SK-N-SH (cell line): ENCODE data around the gene CUEDC1. TPM values are rescaled to one million over a fixed set of nuclear protein-coding genes. Genes with fewer than 3 reads are reported as not detected.

Experiments used
- CTCF ChIA-PET: fragments of 300-600, 350-600 bp; formaldehyde crosslinking; extraction: SDS; loops from one replicate; lab custom pipeline; 2021; lab: Yijun Ruan, JAX
- POLR2A ChIA-PET: fragments of 350-600 bp; sonication (Branson Sonifier 250); formaldehyde crosslinking; extraction: SDS; loops from one replicate; lab custom pipeline; 2020; ENCODE audit warnings: antibody characterized with exemption, inconsistent platforms; lab: Yijun Ruan, JAX
- DNase-seq: peaks from one replicate; pipeline ENCODE4 v3.0.0; 2012
- H2AFZ ChIP-seq: fragments of 200-600 bp; sonication (generic); 2 replicates; pipeline ENCODE4 v1.8.1; 2016; ENCODE audit warnings: antibody characterized with exemption, mild to moderate bottlenecking, low read depth
- H3F3A ChIP-seq: fragments of 200-600 bp; sonication (generic); replicated peaks from 2 replicates; pipeline ENCODE3; 2016; ENCODE audit warnings: antibody characterized with exemption, mild to moderate bottlenecking; ENCODE audit not compliant: insufficient read depth
- H3K27ac ChIP-seq, 2 experiments: fragments of 200-500 bp in 1 of 2; fragments of 200-600 bp in 1 of 2; sonication (Bioruptor generic) in 1 of 2; sonication (generic), shearing (Covaris generic) in 1 of 2; 2 replicates each; pipeline versions ENCODE4 v1.5.1 to v1.6.1; 2014 to 2016; ENCODE audit warnings: low read depth in 2 of 2, inconsistent platforms in 1 of 2, low read length in 1 of 2, mild to moderate bottlenecking in 1 of 2, mixed read lengths in 1 of 2
- H3K27me3 ChIP-seq: fragments of 200-600 bp; sonication (generic), shearing (Covaris generic); 2 replicates; pipeline ENCODE4 v1.6.1; 2016; ENCODE audit warnings: mixed run types; ENCODE audit not compliant: insufficient read depth
- H3K36me3 ChIP-seq, 2 experiments: fragments of 200-500 bp in 1 of 2; fragments of 200-600 bp in 1 of 2; sonication (Bioruptor generic) in 1 of 2; sonication (generic) in 1 of 2; replicated peaks in 1 of 2; 2 replicates each; pipeline versions ENCODE3 to v1.5.1; 2014 to 2016; ENCODE audit warnings: low read length in 1 of 2, mild to moderate bottlenecking in 1 of 2; ENCODE audit not compliant: insufficient read depth in 2 of 2, control insufficient read depth in 1 of 2
- H3K4me1 ChIP-seq, 2 experiments: fragments of 200-500 bp in 1 of 2; fragments of 200-600 bp in 1 of 2; sonication (Bioruptor generic) in 1 of 2; sonication (generic), shearing (Covaris generic) in 1 of 2; 2 replicates each; pipeline versions ENCODE4 v1.5.1 to v1.6.1; 2014 to 2016; ENCODE audit warnings: low read depth in 1 of 2, low read length in 1 of 2, mixed run types in 1 of 2; ENCODE audit not compliant: insufficient read depth in 2 of 2, control insufficient read depth in 1 of 2
- H3K4me2 ChIP-seq: fragments of 200-600 bp; sonication (generic), shearing (Covaris generic); 2 replicates; pipeline ENCODE4 v1.6.1; 2017; ENCODE audit warnings: mixed run types
- H3K4me3 ChIP-seq, 2 experiments: fragments of 200-500 bp in 1 of 2; fragments of 200-600 bp in 1 of 2; sonication (Bioruptor generic) in 1 of 2; sonication (generic), shearing (Covaris generic) in 1 of 2; 2 replicates each; pipeline versions ENCODE4 v1.5.1 to v1.8.1; 2014 to 2016; ENCODE audit warnings: low read depth in 2 of 2, inconsistent platforms in 1 of 2, low read length in 1 of 2, mild to moderate bottlenecking in 1 of 2, mixed read lengths in 1 of 2, moderate library complexity in 1 of 2
- H3K79me2 ChIP-seq: fragments of 200-600 bp; sonication (generic); 2 replicates; pipeline ENCODE4 v1.8.1; 2017; ENCODE audit warnings: mild to moderate bottlenecking; ENCODE audit not compliant: insufficient read depth
- H3K9ac ChIP-seq: fragments of 200-600 bp; sonication (generic); 2 replicates; pipeline ENCODE4 v1.6.1; 2017; ENCODE audit warnings: mixed run types
- H3K9me2 ChIP-seq: fragments of 200-600 bp; sonication (generic); 2 replicates; pipeline ENCODE4 v1.6.1; 2017; ENCODE audit warnings: mixed run types
- H3K9me3 ChIP-seq: fragments of 200-600 bp; sonication (generic); 2 replicates; pipeline ENCODE4 v1.6.1; 2017; ENCODE audit warnings: mixed run types, mild to moderate bottlenecking, moderate library complexity
- H4K20me1 ChIP-seq: fragments of 200-600 bp; sonication (generic); 2 replicates; pipeline ENCODE4 v1.6.1; 2017; ENCODE audit warnings: mild to moderate bottlenecking, mixed run types; ENCODE audit not compliant: insufficient read depth
- CHD2 ChIP-seq: fragments of 150-350 bp; IDR thresholded peaks from 2 replicates; pipeline ENCODE4 v1.6.1; 2018; ENCODE audit warnings: low read length; ENCODE audit not compliant: partially characterized antibody
- ELF1 ChIP-seq: IDR thresholded peaks from 2 replicates; pipeline ENCODE4 v1.4.0; 2012
- EP300 ChIP-seq, 2 experiments: IDR thresholded peaks; 2 replicates each; pipeline versions ENCODE4 v1.4.0 to v1.6.1; 2012; ENCODE audit warnings: borderline replicate concordance in 1 of 2, low read depth in 1 of 2, low read length in 1 of 2
- FOSL2 ChIP-seq: IDR thresholded peaks from 2 replicates; pipeline ENCODE4 v1.4.0; 2012; ENCODE audit warnings: low read depth, mild to moderate bottlenecking, moderate library complexity, borderline replicate concordance
- GATA2 ChIP-seq: sonication (generic); formaldehyde crosslinking; IDR thresholded peaks from 2 replicates; pipeline ENCODE4 v1.5.0; 2020; ENCODE audit warnings: mild to moderate bottlenecking, missing genetic modification reagents
- NFIC ChIP-seq: IDR thresholded peaks from 2 replicates; pipeline ENCODE4 v1.4.0; 2012; ENCODE audit warnings: borderline replicate concordance
- POLR2AphosphoS5 ChIP-seq: IDR thresholded peaks from 2 replicates; pipeline ENCODE4 v1.6.1; 2012; ENCODE audit warnings: low read depth, low read length
- TAF1 ChIP-seq: IDR thresholded peaks from 2 replicates; pipeline ENCODE4 v1.6.1; 2012; ENCODE audit warnings: low read depth, mild to moderate bottlenecking, low read length, moderate library complexity, borderline replicate concordance
- TCF12 ChIP-seq: IDR thresholded peaks from 2 replicates; pipeline ENCODE4 v1.4.0; 2012
- USF2 ChIP-seq: fragments of 150-350 bp; IDR thresholded peaks from 2 replicates; pipeline ENCODE4 v1.6.1; 2017; ENCODE audit warnings: antibody characterized with exemption, low read length, low read depth, borderline replicate concordance
- YY1 ChIP-seq: IDR thresholded peaks from 2 replicates; pipeline ENCODE4 v1.4.0; 2012; ENCODE audit warnings: low read depth, mild to moderate bottlenecking
- WGBS: methylation state at CpG from one replicate; pipeline ENCODE4 v1.1.6; 2017; ENCODE audit warnings: low lambda C conversion rate; 5-methylcytosine and 5-hydroxymethylcytosine counted together
- polyA plus RNA-seq, 3 experiments: library from polyadenylated mRNA; depleted of rRNA; stranded (reverse); fragments of >200 nt; gene quantifications; 2 replicates each; pipeline ENCODE4 v1.2.3, GENCODE V29; 2012
- TF ChIP-seq, protein P1 (sequence below): IDR thresholded peaks from 2 replicates; pipeline ENCODE4 v1.4.0; 2012; ENCODE audit warnings: low read depth
- TF ChIP-seq, protein P2 (sequence below): IDR thresholded peaks from 2 replicates; pipeline ENCODE4; 2012
- TF ChIP-seq, protein P3 (sequence below): IDR thresholded peaks from 2 replicates; pipeline ENCODE4 v1.6.1; 2012; ENCODE audit warnings: mild to moderate bottlenecking, low read depth, low read length, moderate library complexity

Gene CUEDC1
- polyA plus RNA-seq, 1 of the 3 experiments (the other 2 are of a cell fraction), result 58.9 TPM

DNA sequence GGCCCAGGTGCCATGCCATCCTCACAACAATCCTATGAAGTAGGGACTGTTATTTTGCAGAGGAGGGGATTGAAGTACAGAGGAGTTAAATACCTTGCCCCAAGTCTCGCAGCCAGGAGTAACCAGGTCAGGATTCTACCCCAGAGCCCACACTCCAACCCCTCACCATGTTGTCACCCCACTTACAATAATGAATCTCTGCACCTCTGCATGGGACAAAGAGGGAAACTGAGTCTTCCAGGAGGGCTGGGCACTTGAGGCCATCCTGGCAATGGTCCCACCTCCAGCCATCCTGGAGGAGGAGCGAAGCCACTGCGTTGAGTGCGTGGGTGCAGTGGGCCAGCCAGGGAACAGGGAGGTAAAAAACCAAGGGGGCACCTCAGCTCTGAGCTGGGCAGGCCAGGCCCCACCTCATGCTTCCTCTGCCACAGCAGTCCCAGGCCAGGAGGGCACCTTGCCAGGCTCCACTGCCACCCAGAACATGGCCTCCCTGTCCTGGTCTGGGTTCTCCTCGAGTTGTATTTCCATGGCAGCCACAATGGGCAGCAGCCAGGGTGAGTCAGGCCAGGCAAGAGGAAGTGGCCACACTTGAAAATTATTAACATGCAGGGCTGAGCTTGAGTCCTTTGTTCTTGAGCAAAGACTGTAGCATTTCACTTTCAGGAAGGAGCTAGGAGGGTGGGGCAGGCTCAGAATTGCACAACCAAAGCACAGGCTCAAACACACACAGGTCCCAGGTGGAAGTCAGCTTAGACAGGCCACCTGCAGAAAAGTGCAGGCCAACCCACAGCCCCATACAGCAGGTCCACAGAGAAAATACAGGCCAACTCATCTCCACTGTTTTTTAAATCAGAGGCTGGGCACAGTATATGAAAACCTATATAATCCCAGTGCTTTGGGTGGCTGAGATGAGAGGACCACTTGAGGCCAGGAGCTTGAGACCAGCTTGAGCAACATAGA lies 52.1 kb downstream of the CUEDC1 start:
- peak in 1 of 2 experiments; percentile 67; a peak in 1 of 4 replicates for TF ChIP-seq EP300 (IDR thresholded peaks at IDR 0.05; ENCODE audit: borderline replicate concordance in 1 of 2, low read depth in 1 of 2, low read length in 1 of 2)
- no peak for TF ChIP-seq CHD2
- TF ChIP-seq USF2, result no peak
- TF ChIP-seq NFIC, result peak; percentile 77
- peak; percentile 66; the same call in 1 of the 2 replicates for TF ChIP-seq ELF1
- TF ChIP-seq, protein P1, sequence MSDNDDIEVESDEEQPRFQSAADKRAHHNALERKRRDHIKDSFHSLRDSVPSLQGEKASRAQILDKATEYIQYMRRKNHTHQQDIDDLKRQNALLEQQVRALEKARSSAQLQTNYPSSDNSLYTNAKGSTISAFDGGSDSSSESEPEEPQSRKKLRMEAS, result peak; percentile 88
- peak; percentile 83 for TF ChIP-seq TCF12
- TF ChIP-seq, protein P2, sequence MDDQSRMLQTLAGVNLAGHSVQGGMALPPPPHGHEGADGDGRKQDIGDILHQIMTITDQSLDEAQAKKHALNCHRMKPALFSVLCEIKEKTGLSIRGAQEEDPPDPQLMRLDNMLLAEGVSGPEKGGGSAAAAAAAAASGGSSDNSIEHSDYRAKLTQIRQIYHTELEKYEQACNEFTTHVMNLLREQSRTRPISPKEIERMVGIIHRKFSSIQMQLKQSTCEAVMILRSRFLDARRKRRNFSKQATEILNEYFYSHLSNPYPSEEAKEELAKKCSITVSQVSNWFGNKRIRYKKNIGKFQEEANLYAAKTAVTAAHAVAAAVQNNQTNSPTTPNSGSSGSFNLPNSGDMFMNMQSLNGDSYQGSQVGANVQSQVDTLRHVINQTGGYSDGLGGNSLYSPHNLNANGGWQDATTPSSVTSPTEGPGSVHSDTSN, result peak; percentile 32; the same call in 1 of the 2 replicates
- TF ChIP-seq YY1, result peak; percentile 85
- TF ChIP-seq POLR2AphosphoS5, result peak; percentile 69; the same call in 1 of the 2 replicates
- TF ChIP-seq, protein P3, sequence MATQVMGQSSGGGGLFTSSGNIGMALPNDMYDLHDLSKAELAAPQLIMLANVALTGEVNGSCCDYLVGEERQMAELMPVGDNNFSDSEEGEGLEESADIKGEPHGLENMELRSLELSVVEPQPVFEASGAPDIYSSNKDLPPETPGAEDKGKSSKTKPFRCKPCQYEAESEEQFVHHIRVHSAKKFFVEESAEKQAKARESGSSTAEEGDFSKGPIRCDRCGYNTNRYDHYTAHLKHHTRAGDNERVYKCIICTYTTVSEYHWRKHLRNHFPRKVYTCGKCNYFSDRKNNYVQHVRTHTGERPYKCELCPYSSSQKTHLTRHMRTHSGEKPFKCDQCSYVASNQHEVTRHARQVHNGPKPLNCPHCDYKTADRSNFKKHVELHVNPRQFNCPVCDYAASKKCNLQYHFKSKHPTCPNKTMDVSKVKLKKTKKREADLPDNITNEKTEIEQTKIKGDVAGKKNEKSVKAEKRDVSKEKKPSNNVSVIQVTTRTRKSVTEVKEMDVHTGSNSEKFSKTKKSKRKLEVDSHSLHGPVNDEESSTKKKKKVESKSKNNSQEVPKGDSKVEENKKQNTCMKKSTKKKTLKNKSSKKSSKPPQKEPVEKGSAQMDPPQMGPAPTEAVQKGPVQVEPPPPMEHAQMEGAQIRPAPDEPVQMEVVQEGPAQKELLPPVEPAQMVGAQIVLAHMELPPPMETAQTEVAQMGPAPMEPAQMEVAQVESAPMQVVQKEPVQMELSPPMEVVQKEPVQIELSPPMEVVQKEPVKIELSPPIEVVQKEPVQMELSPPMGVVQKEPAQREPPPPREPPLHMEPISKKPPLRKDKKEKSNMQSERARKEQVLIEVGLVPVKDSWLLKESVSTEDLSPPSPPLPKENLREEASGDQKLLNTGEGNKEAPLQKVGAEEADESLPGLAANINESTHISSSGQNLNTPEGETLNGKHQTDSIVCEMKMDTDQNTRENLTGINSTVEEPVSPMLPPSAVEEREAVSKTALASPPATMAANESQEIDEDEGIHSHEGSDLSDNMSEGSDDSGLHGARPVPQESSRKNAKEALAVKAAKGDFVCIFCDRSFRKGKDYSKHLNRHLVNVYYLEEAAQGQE, result no peak
- 0 out of 2 replicates have a peak, but pooled peaks have one; percentile 35 for TF ChIP-seq TAF1
- no peak for TF ChIP-seq GATA2 (CRISPR knock-in tag)
- peak; percentile 79; the same call in 1 of the 2 replicates for TF ChIP-seq FOSL2
- Histone ChIP-seq H4K20me1 (no peaks in the 10 kb centered on the region), H3K4me1 (peaks cover 49 to 53% of the 10 kb centered on the region in 2 experiments; a peak in 3 of 4 replicates), H3K4me2 (peak overlapping the region; percentile 64), H3K4me3 (no peak overlapping the region), H3K9me3 (no peaks in the 10 kb centered on the region), H3K9me2 (no peaks in the 10 kb centered on the region), H3K36me3 (no peaks in the 10 kb centered on the region), H3K9ac (peak overlapping the region; percentile 62), H2AFZ (0 out of 2 replicates have a peak overlapping the region, but pooled peaks have one; percentile 3), H3K27ac (peak overlapping the region; percentile 43 to 86), H3K27me3 (no peaks in the 10 kb centered on the region), H3K79me2 (peaks cover 84% of the 10 kb centered on the region), H3F3A (peaks cover 33% of the 10 kb centered on the region)
- CTCF ChIA-PET, result interaction anchor here (0.6 to 5.4 kb wide), 12 partner anchors 12 to 474 kb away, joined by 3 to 56 read pairs (median 4); partner anchors contain the start of genes CUEDC1 and SRSF1
- WGBS, result 76% methylated on average over 5 of the region's 5 CpGs
- no peak for DNase-seq
- POLR2A ChIA-PET, result interaction anchor here (0.7 to 1.5 kb wide), 2 partner anchors 58 to 92 kb away, joined by 3 read pairs; no protein-coding TSS in a partner anchor
